ENCODE results near the gene CCND1.
"Not testable (repeated sequence)": the region's sequence is repeated elsewhere in the genome, so short reads cannot be mapped to it uniquely, and the experiment has no call there.

Gene CCND1

DNA sequence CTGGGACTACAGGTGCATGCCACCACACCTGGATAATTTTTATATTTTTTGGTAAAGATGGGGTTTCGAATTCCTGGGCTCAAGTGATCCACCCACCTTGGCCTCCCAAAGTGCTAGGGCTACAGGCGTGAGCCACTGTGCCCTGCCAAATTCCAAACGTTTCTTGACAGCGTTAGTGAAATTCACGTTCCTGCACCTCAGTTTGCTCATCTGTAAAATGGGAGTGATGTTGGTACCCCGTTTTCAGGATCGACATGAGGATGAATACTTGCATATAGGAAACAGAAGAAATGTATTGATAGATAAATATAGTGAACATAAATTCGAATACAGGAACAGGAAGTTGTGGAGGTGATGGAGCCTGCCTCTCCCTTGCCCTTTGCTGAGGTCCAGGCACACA is 44.4 kb downstream of the CCND1 start:
- no peak overlapping the region for H3K4me3 ChIP-seq (ENCODE audit: low read length)
- no peak for TF ChIP-seq ZNF274 (IDR thresholded peaks at IDR 0.05; ENCODE audit: low read depth, low read length)

DNA sequence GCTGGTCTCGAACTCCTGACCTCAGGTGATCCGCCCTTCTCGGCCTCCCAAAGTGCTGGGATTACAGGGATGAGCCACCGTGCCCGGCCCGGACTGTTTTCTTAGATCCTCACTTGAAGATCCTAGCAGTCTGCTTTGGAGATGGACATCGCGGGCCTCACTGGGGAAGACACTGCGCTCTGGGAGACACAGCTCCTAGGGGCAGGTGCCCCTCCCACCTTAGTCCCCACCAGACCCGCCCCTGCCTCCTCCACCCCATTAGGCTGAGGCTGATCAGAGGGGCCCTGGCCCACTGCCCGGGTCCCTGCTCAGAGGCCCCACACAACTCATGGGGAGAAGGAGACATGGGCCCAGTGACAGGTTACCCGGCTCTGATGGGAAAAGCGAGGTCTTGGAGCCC is 45.5 kb downstream of the CCND1 start:
- TF ChIP-seq ZNF274 (IDR thresholded peaks at IDR 0.05; ENCODE audit: low read depth, low read length), result no peak
- H3K4me3 ChIP-seq (ENCODE audit: low read length), result no peak overlapping the region

GRCh38 chr11:69686856-69687255 is 45.9 kb downstream of the CCND1 start:
- H3K4me3 ChIP-seq (ENCODE audit: low read length), result no peak overlapping the region
- TF ChIP-seq ZNF274 (IDR thresholded peaks at IDR 0.05; ENCODE audit: low read depth, low read length), result no peak

DNA sequence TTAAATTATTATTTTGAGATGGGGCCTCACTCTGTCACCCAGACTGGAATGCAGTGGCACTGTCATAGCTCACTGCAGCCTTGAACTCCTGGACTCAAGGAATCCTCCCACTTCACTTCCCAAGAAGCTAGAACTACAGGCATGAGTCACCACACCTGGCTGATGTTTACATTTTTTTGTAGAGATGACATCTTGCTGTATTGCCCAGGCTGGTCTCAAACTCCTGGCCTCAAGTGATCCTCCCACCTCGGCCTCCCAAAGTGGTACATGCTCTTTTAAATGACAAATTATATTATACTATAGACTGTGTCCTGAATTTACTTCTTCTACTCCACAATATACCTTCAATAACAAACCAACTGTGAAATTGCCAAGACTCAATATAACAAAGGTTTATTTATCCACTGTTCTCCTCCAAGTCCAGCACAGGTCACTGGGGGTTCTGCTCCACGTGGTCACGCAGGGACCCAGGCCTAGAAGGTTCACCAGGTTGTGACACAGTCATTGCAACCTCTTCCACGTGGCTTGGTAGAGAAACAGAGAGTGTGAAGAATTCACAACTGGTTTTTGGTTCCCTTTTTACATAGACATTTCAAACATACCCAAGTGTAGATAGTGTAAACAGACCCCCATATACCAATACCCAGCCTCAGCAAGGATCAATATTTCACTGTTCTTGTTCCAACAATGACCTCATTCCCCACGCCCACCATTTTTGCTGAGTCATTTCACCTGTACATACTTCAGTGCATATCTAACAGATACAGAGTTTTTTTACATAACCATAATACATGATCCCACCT is 47.2 kb downstream of the CCND1 start:
- H3K4me3 ChIP-seq (ENCODE audit: low read length), result not testable (repeated sequence)

DNA sequence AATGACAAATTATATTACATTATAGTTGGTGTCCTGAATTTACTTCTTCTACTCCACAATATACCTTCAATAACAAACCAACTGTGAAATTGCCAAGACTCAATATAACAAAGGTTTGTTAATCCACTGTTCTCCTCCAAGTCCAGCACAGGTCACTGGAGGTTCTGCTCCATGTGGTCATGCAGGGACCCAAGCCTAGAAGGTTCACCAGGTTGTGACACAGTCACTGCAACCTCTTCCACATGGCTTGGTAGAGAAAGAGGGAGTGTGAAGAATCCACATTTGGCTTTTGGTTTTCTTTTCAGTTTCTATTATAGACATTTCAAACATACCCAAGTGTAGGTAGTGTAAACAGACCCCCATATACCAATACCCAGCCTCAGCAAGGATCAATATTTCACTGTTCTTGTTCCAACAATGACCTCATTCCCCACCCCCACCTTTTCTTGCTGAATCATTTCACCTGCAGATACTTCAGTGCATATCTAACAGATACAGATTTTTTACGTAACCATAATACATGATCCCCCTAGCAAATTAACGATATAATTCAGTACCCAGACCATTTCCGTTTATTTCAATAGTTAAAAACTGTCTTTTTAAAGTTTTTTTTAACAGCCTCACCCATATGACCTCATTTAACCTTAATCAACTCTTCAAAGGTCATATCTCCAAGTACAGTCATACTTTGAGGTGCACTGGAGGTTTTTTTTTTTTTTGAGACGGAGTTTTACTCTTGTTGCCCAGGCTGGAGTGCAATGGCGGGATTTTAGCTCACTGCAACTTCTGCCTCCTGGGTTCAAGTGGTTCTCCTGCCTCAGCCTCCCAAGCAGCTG is 48.7 kb downstream of the CCND1 start:
- TF ChIP-seq ZNF274 (IDR thresholded peaks at IDR 0.05; ENCODE audit: low read depth, low read length), result no peak
- no peak overlapping the region for H3K4me3 ChIP-seq (ENCODE audit: low read length)

DNA sequence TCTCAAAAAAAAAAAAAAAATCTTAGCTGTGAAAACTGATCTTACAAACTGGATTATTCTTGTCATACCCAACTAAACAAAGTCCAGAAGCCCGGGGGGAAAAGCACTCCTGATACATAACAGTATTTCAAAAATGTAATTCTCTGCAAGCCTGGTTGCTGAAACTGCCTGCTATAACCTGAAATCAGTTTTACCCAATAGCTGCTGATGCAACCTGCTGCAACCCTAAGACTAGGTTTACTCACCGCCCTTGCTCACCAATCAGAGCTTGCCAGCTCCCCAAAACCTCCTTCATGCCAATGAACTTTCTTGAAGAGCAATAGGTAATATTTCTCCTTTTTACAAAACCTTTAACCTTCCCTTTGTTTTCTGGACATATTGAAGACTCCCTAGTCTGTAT is 50.5 kb downstream of the CCND1 start:
- no peak for TF ChIP-seq ZNF274 (IDR thresholded peaks at IDR 0.05; ENCODE audit: low read depth, low read length)

GRCh38 chr11:69692422-69692821 is 51.5 kb downstream of the CCND1 start:
- H3K4me3 ChIP-seq (ENCODE audit: low read length), result no peak overlapping the region

More for the DNA sequence above, 50.5 kb downstream of the CCND1 start:
- no peak overlapping the region for H3K4me3 ChIP-seq (ENCODE audit: low read length)

DNA sequence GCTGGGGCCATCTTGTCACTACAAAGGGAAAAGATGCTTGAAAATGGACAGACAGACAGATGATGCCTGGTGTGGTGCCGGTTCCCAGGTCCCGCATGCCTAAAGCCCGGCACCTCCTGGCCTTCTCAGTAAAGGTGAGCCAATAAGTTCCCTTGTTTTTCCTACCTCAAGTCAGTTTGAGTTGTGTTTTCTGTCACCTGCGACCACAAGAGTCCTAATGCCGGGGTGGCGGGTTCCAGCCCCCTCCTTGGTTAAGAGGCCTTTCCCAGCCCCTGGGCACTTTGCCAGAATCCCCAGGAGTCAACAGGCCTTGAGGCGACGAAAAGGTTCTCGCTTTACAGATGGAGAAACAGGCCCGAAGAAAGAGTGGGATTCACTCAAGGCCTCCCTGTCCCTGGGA is 53.8 kb downstream of the CCND1 start:
- TF ChIP-seq ZNF274 (IDR thresholded peaks at IDR 0.05; ENCODE audit: low read depth, low read length), result no peak
- H3K4me3 ChIP-seq (ENCODE audit: low read length), result no peak overlapping the region

More at GRCh38 chr11:69692422-69692821, 51.5 kb downstream of the CCND1 start:
- no peak for TF ChIP-seq ZNF274 (IDR thresholded peaks at IDR 0.05; ENCODE audit: low read depth, low read length)

DNA sequence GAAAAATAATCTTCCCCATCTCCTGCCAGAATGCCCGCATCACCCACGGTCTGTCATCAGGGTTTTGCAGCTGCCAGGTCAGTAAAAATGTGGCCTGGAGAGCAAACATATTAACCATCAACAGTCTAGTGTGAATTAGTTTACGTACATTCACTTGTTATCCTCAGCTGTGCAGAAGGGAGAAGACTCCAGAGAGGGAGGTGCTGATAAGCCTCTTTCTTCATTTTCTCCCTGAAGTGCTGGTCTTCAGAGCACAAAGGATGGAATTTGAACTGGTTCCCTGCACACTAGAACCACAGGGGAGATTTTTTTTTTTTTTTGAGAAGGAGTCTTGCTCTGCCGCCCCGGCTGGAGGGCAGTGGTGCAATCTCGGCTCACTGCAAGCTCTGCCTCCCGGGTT is 54.6 kb downstream of the CCND1 start:
- H3K4me3 ChIP-seq (ENCODE audit: low read length), result no peak overlapping the region
- TF ChIP-seq ZNF274 (IDR thresholded peaks at IDR 0.05; ENCODE audit: low read depth, low read length), result no peak

GRCh38 chr11:69695995-69696394 is 55.0 kb downstream of the CCND1 start:
- not testable (repeated sequence) for H3K4me3 ChIP-seq (ENCODE audit: low read length)

DNA sequence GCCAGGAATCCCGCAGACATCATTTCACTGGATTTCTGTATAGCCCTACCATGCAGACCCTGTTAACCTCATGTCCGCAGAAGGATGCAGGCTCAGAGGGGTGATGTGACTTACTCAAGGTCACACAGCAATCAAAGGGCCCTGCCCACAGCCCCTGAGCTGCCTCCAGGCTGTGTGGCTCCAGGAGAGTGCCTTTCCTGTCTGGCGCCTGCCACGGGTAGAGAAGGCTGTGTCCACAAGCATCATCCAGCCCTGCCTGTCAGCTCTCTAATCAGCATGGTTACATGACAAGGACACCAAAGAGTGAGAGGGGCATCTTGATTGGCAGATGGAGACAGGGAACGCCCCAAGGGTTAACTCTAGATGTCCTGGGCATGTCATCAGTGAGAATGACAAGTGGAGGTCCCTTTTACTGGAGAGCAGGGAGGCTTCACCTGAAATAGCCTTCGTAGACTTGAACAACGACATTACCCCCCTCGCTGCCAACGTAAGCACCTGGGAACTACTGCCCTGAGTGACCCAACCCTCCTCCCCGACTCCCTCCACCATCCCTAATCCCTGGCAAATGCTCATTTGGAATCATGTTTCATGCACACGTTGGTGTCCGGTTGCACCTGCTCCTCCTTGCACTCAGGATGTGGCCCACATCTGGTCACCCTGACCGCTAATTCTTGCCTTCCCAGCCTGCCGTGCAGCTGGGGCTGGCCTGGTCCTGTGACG is 56.0 kb downstream of the CCND1 start:
- H3K4me3 ChIP-seq (ENCODE audit: low read length), result no peak overlapping the region
- no peak for TF ChIP-seq ZNF274 (IDR thresholded peaks at IDR 0.05; ENCODE audit: low read depth, low read length)

- TF ChIP-seq ZNF274 (IDR thresholded peaks at IDR 0.05; ENCODE audit: low read depth, low read length), result no peak
- H3K4me3 ChIP-seq (ENCODE audit: low read length), result no peak overlapping the region
Observed at GRCh38 chr11:69697469-69697843, 56.5 kb downstream of the CCND1 start.

DNA sequence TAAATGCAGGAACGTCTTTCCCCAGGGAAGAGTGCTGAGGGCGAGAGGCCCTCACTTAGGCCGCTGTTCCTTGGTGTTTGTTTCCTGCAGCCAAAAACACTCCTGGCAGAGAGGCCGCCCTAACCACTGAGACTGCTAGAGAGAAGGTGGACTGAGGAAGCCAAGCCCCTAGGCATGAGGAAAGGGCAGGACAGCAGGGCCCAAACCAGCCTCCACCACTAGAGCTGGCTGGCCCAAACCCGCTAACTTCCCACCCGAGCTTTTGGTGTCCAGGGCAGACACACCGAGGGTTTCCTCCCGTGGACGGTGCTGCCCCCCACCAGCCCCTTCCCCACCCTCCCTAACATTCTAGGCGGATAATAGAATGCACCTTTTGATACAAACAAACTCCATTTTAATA is 56.9 kb downstream of the CCND1 start:
- no peak for TF ChIP-seq ZNF274 (IDR thresholded peaks at IDR 0.05; ENCODE audit: low read depth, low read length)
- no peak overlapping the region for H3K4me3 ChIP-seq (ENCODE audit: low read length)

- H3K4me3 ChIP-seq (ENCODE audit: low read length), result no peak overlapping the region
- TF ChIP-seq ZNF274 (IDR thresholded peaks at IDR 0.05; ENCODE audit: low read depth, low read length), result no peak
Observed at GRCh38 chr11:69698362-69698761, 57.4 kb downstream of the CCND1 start.

- TF ChIP-seq ZNF274 (IDR thresholded peaks at IDR 0.05; ENCODE audit: low read depth, low read length), result no peak
- H3K4me3 ChIP-seq (ENCODE audit: low read length), result no peak overlapping the region
Observed at GRCh38 chr11:69699213-69699612, 58.3 kb downstream of the CCND1 start.

Measured in GM08714 (cell line).